ENCODE results near the gene CLEC2B.

CLEC2B gene

GRCh38 chr12:9806714-9807113 is 62.4 kb downstream of the CLEC2B start:
- no peak for DNase-seq

GRCh38 chr12:9805883-9806282 is 63.3 kb downstream of the CLEC2B start:
- no peak for DNase-seq
